HEK293 (cell line): ENCODE data around the gene TMEM244.

Source experiments
- HOXC10 ChIP-seq: sonication (generic); formaldehyde crosslinking; IDR thresholded peaks from 2 replicates; pipeline ENCODE4 v1.8.1; 2023; ENCODE audit warnings: mild to moderate bottlenecking, missing genetic modification reagents
- ZNF239 ChIP-seq: fragments of 450-650 bp; formaldehyde crosslinking; IDR thresholded peaks from 2 replicates; pipeline ENCODE4 v1.5.1; 2016; ENCODE audit warnings: missing biosample characterization, missing genetic modification characterization
- ZNF24 ChIP-seq: fragments of 450-650 bp; formaldehyde crosslinking; IDR thresholded peaks from 2 replicates; pipeline ENCODE4 v1.5.1; 2016; ENCODE audit warnings: missing biosample characterization, missing genetic modification characterization
- ZNF274 ChIP-seq, 2 experiments: fragments of 200-500 bp in 1 of 2; fragments of 450-650 bp in 1 of 2; sonication (Bioruptor generic) in 1 of 2; formaldehyde crosslinking in 1 of 2; IDR thresholded peaks; 2 replicates each; pipeline versions ENCODE4 v1.5.1 to v1.6.1; 2014 to 2016; ENCODE audit warnings: borderline replicate concordance in 1 of 2, inconsistent platforms in 1 of 2, low read length in 1 of 2, missing biosample characterization in 1 of 2, missing genetic modification characterization in 1 of 2
- ZNF324 ChIP-seq: fragments of 450-650 bp; formaldehyde crosslinking; IDR thresholded peaks from 2 replicates; pipeline ENCODE4 v1.5.1; 2016; ENCODE audit warnings: missing biosample characterization, missing genetic modification characterization
- ZNF391 ChIP-seq: fragments of 450-650 bp; formaldehyde crosslinking; IDR thresholded peaks from 2 replicates; pipeline ENCODE4 v1.5.1; 2016; ENCODE audit warnings: low read depth, missing biosample characterization, missing genetic modification characterization, borderline replicate concordance
- ZNF433 ChIP-seq: fragments of 450-650 bp; formaldehyde crosslinking; IDR thresholded peaks from 2 replicates; pipeline ENCODE4 v1.5.1; 2016; ENCODE audit warnings: missing biosample characterization, missing genetic modification characterization, low read depth
- ZNF555 ChIP-seq: fragments of 450-650 bp; formaldehyde crosslinking; conservative IDR thresholded peaks from 2 replicates; pipeline ENCODE4 v1.5.1; 2017; ENCODE audit warnings: missing biosample characterization, mild to moderate bottlenecking, missing genetic modification characterization, inconsistent platforms
- ZNF629 ChIP-seq: fragments of 450-650 bp; formaldehyde crosslinking; IDR thresholded peaks from 2 replicates; pipeline ENCODE4 v1.5.1; 2017; ENCODE audit warnings: missing biosample characterization, missing genetic modification characterization
- ZNF670 ChIP-seq: fragments of 450-650 bp; formaldehyde crosslinking; IDR thresholded peaks from 2 replicates; pipeline ENCODE4 v1.5.1; 2016; ENCODE audit warnings: missing biosample characterization, missing genetic modification characterization, low read depth
- TF ChIP-seq, protein P1 (sequence below): fragments of 450-650 bp; formaldehyde crosslinking; IDR thresholded peaks from 2 replicates; pipeline ENCODE4 v1.5.1; 2017; ENCODE audit warnings: missing biosample characterization, missing genetic modification characterization
- TF ChIP-seq, protein P2 (sequence below): fragments of 450-650 bp; formaldehyde crosslinking; IDR thresholded peaks from 2 replicates; pipeline ENCODE4 v1.5.1; 2016; ENCODE audit warnings: missing biosample characterization, missing genetic modification characterization
- TF ChIP-seq, protein P3 (sequence below): fragments of 450-650 bp; formaldehyde crosslinking; IDR thresholded peaks from 2 replicates; pipeline ENCODE4 v1.5.1; 2016; ENCODE audit warnings: missing biosample characterization, missing genetic modification characterization, low read depth

- TF ChIP-seq, protein P1, sequence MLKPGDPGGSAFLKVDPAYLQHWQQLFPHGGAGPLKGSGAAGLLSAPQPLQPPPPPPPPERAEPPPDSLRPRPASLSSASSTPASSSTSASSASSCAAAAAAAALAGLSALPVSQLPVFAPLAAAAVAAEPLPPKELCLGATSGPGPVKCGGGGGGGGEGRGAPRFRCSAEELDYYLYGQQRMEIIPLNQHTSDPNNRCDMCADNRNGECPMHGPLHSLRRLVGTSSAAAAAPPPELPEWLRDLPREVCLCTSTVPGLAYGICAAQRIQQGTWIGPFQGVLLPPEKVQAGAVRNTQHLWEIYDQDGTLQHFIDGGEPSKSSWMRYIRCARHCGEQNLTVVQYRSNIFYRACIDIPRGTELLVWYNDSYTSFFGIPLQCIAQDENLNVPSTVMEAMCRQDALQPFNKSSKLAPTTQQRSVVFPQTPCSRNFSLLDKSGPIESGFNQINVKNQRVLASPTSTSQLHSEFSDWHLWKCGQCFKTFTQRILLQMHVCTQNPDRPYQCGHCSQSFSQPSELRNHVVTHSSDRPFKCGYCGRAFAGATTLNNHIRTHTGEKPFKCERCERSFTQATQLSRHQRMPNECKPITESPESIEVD (tag by site-specific recombination), result no peak
- TF ChIP-seq ZNF629 (tag by site-specific recombination) (no peak), HOXC10 (no peak), ZNF433 (tag by site-specific recombination) (no peak), ZNF324 (tag by site-specific recombination) (no peak), ZNF391 (no peak), ZNF239 (no peak), ZNF274 (IDR thresholded peaks at IDR 0.05; ENCODE audit: low read length) (no peak), ZNF274 (tag by site-specific recombination; IDR thresholded peaks at IDR 0.05; ENCODE audit: borderline replicate concordance) (no peak), ZNF24 (tag by site-specific recombination) (no peak), ZNF555 (no peak), ZNF670 (tag by site-specific recombination) (no peak)
- TF ChIP-seq, protein P2, sequence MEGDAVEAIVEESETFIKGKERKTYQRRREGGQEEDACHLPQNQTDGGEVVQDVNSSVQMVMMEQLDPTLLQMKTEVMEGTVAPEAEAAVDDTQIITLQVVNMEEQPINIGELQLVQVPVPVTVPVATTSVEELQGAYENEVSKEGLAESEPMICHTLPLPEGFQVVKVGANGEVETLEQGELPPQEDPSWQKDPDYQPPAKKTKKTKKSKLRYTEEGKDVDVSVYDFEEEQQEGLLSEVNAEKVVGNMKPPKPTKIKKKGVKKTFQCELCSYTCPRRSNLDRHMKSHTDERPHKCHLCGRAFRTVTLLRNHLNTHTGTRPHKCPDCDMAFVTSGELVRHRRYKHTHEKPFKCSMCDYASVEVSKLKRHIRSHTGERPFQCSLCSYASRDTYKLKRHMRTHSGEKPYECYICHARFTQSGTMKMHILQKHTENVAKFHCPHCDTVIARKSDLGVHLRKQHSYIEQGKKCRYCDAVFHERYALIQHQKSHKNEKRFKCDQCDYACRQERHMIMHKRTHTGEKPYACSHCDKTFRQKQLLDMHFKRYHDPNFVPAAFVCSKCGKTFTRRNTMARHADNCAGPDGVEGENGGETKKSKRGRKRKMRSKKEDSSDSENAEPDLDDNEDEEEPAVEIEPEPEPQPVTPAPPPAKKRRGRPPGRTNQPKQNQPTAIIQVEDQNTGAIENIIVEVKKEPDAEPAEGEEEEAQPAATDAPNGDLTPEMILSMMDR (tag by site-specific recombination), result no peak
- TF ChIP-seq, protein P3, sequence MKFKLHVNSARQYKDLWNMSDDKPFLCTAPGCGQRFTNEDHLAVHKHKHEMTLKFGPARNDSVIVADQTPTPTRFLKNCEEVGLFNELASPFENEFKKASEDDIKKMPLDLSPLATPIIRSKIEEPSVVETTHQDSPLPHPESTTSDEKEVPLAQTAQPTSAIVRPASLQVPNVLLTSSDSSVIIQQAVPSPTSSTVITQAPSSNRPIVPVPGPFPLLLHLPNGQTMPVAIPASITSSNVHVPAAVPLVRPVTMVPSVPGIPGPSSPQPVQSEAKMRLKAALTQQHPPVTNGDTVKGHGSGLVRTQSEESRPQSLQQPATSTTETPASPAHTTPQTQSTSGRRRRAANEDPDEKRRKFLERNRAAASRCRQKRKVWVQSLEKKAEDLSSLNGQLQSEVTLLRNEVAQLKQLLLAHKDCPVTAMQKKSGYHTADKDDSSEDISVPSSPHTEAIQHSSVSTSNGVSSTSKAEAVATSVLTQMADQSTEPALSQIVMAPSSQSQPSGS (tag by site-specific recombination), result no peak
Observed at GRCh38 chr6:129860908-129861665, at the start of gene TMEM244.
